ENCODE measurements around the gene CNTFR.

GRCh38 chr9:34517185-34517584 is 72.3 kb downstream of the CNTFR start:
- TF ChIP-seq CTCF (IDR thresholded peaks at IDR 0.05) = no peak
- TF ChIP-seq POLR2AphosphoS5 (IDR thresholded peaks at IDR 0.05) = no peak
- TF ChIP-seq EP300 (IDR thresholded peaks at IDR 0.05) = no peak
- no peak for TF ChIP-seq POLR2A (IDR thresholded peaks at IDR 0.05)
